Brain pericyte (primary cell): ENCODE data around the gene PTPRN2.

ENCODE experiments used
- DNase-seq: peaks from one replicate; pipeline ENCODE4 v3.0.0-alpha.2; 2012; ENCODE audit warnings: low read depth, low spot score

Gene PTPRN2

DNA sequence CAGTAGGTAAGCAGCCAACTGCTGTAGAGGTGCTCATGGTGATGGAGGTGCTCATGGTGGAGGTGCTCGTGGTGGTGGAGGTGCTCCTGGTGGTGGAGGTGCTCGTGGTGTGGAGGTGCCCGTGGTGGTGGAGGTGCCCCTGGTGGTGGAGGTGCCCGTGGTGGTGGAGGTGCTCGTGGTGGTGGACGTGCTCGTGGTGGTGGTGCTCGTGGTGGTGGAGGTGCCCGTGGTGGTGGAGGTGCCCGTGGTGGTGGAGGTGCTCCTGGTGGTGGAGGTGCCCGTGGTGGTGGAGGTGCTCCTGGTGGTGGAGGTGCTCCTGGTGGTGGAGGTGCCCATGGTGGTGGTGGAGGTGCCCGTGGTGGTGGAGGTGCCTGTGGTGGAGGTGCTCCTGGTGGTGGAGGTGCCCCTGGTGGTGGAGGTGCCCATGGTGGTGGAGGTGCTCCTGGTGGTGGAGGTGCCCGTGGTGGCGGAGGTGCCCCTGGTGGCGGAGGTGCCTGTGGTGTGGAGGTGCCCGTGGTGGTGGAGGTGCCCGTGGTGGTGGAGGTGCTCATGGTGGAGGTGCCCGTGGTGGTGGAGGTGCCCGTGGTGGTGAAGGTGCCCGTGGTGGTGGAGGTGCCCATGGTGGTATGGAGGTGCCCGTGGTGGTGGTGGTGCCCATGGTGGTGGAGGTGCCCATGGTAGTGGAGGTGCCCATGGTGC, 517.3 kb downstream of the PTPRN2 start:
- no peak for DNase-seq

DNA sequence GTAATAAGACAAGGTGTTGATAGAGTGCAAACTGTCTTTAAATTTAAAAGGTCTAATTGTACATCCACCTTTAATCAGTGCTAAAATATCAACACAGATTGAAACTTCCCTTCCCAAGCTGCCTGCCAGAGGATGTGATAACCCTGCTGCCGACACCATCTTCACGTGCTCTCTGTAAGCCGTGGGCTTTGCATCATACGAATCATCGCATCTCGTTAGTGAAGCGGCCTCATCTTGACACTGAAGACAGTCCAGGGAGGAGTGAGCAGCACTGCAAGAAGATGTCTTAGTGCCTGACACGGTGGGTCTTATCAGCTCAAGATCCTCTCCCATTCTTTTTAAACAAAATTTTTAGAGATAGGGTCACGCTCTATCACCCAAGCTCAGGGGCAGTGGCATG, 518.8 kb downstream of the PTPRN2 start:
- no peak for DNase-seq

DNA sequence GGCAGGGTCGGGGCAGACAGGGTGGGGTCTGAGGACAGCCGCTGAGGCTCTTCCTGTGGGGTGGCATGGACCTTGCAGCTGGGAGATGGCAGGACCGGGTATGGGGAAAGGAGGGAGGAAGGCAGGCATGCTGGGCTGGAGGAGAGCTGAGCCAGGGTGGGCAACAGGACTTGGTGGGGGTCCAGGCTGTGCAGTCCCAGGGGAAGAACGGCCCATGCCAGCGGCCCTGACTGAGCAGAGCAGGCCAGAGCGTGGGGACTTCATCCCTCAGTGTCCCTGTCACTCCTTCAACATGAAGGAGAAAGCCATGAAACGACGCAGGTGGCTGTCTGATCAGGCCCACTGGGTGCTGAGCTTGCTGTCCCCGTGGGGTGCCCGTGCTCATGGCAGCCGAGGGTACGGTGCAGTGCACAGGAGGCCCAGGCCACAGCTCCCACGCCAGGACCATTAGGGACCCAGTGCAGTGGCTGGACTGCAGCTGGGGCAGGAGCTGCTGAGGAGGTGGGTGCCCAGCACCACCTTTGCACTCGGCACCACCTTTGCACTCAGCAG, 519.6 kb downstream of the PTPRN2 start:
- no peak for DNase-seq

DNA sequence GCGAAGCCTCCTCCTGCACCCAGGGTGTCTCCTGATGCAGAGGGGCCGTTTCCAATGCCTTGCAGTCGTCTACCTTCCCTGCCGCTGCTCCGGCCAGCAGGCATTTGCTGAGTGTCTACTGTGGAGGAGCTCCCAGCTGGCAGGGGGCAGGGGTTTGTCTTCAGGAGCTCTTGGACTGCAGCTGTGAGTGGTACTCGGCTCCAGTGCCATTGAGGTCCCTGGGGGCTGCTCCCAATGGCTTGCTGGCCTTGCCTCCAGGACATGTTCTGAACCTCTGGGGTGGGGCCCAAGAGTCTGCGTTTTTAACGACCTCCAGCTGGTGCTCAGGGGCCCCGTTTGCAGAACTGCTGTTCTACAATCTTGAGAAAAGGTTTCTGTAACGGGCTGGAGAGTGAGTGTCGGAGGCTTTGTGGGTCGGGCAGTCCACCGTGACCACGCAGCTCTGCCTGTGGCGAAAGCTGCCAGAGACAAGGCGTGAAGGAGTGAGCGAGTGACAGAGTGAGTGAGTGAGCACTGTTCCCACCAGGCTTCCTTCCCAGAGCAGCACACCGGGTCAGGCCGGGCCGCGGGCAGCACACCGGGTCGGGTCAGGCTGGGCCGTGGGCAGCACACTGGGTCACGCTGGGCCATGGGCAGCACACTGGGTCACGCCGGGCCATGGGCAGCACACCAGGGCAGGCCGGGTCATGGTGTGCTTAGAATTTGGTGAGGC, 520.2 kb downstream of the PTPRN2 start:
- DNase-seq = no peak

DNA sequence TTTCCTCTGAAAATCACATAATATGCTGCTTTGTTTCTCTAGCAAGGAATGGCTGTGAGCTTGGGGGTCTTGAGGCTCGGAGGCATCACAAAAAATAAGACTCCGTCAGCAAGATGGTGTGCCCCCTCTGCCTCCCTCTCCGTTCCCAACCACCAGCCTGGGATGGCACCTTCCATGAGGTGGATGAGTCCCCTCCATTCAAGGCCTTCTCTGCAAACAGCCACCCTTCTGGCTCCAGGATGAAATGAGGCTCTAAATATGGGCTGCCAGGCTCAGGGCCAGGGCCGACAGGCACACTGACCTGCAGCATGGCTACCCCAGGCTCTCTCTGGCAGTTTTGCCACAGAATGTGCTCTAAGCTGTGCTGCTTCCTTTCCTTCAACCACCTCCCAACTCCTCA, 521.5 kb downstream of the PTPRN2 start:
- DNase-seq = no peak

DNA sequence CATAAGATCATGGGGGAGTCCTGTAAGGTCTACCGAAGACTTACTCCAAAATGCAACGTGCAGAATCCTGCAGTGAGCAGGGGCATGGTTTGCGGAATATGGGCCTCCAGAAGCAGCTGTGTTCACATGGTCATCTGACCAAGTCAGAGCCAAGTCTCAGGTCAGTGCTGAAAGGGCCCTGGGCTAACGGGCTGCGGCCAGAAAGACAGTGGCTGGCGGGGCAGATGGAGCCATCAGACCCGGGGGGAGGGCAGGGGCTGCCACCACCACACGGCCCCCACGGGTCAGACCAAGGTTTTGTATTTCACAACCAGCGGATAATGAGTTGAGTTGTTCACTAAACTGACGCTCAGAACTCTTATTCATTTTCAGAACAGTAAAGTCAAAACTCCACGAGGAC, 522.3 kb downstream of the PTPRN2 start:
- DNase-seq = no peak

GRCh38 chr7:158064631-158065030, 523.0 kb downstream of the PTPRN2 start:
- DNase-seq = no peak

- DNase-seq = no peak
These were observed 523.6 kb downstream of the PTPRN2 start for GRCh38 chr7:158063850-158064610.

GRCh38 chr7:158062661-158063060, 525.0 kb downstream of the PTPRN2 start:
- DNase-seq = no peak

- DNase-seq = no peak
These were observed 525.6 kb downstream of the PTPRN2 start for GRCh38 chr7:158061884-158062656.

DNA sequence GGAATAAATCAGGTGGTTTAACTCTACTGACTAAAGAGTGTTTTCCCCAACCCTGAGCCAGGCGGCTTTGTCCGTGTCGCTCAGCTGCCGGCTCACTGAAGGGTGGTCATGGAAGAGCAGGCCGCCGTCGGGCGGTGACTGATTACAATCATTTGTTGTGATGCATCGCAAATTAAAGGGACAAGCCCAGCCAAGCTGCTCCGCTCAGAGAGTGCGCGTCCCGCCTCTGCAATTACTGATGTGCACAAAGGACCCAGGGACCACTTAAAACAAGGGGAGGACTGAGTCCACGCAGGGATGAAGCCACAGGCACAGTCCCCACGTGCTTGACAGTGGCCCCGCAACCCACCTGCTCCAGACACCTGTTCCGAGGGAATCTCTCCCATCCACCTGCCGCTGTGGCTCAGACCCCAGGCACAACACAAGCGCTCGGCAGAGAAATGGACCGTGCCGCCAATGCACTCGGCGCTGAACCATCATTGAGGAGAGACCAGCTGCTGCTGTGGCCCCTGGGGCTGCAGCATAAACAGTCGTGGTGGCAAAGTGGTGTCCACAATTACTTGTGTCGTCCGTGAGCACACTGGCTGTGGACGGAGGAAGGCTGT, 526.5 kb downstream of the PTPRN2 start:
- no peak for DNase-seq

- no peak for DNase-seq
These were observed 527.4 kb downstream of the PTPRN2 start for GRCh38 chr7:158060216-158060615.

DNA sequence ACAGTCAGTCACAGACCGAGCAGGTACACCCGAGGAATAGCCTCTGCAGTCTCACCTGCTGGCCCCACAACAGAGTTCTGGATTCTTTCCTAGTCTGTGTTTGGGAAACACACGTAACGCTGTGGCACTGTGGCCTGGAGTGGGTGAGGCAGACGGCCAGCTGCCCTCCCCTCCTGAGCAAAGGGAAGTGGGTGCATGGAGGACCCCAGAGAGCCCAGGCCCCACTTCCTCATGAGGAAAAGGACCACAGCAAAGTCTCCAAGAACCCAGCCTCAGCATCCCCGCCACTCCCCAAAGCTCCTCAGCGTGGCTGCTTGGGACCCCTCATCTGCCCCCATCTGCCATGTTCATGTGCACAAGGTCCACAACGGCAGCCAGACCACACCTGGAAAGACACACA, 530.2 kb downstream of the PTPRN2 start:
- no peak for DNase-seq

DNA sequence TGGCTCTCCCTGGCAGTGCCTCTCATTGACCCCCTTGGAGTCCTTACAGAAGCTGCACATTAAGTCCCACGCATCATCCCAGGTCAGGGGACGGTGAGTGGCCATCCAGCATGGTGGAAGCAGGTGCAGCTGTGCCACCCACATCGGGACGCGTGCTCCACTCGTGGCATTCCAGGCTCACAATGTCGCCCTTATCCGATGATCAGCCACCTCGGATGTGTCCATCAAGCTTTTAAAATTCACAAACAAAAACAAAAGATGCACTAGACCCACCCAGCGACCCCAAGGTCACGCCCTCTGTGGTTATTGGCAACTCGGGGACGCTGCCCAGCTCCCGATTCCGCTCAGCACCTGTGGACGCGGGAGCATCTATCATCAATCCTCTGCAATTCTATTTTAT, 530.9 kb downstream of the PTPRN2 start:
- DNase-seq = no peak

DNA sequence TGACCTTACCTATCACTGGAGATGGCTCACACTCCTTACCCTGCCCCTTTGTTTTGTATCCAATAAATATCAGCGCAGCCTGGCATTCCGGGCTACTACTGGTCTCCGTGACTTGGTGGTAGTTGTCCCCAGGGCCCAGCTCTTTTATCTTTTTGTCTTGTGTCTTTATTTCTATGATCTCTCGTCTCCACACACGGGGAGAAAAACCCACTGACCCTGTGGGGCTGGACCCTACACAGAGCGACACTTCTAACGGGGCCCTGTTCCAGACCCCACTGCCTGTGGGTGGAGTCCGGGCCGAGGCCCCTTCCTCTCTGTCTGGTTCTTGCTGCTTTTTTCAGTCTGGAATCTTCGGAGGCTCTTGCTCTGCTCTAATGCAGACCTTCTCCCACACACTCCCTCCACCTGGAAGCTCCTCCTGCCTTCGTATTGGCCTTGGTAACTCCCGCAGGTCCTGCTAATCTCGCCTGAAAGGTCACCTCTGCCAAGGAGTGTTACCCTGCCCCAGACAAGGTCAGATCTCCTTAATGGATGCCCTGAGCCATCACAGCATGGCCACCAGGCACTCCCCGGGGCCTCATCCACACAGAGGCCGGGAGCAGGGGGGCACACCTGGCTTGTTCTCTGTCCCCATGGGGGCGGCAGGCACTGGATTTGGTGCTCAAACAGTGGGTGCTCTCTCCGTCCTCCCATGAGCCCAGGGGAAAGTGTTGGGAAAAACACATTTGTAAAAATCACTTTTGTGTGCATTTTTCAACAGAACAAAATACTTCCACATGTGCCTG, 531.7 kb downstream of the PTPRN2 start:
- DNase-seq = no peak

GRCh38 chr7:158054611-158055010, 533.0 kb downstream of the PTPRN2 start:
- no peak for DNase-seq

DNA sequence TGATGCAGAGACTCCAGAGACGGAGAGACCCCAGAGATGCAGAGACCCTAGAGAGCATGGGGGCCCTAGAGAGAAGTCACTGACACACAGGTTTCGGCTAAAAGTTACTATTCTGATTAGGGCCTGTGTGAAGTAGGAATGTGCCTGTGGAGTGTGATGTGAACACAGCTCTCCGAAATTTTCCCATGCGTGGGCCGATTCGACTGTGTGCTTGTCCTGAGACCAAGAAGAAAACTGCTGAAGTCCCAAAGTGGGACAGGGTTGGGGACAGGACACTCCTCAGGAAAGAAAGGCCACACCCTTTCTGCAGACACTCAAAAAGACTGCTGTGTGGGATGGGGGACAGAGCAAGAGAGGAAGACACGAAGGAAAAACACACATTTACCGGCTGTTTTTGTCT, 533.5 kb downstream of the PTPRN2 start:
- no peak for DNase-seq

GRCh38 chr7:158053183-158053915, 534.3 kb downstream of the PTPRN2 start:
- no peak for DNase-seq

GRCh38 chr7:158052381-158053060, 535.1 kb downstream of the PTPRN2 start:
- no peak for DNase-seq
